HepG2 (cell line): ENCODE results near the gene IGFBP6. TPM values are rescaled to one million over a fixed set of nuclear protein-coding genes. Genes with fewer than 3 reads are reported as not detected.

Source experiments
- BCLAF1 ChIP-seq: fragments of 450-650 bp; IDR thresholded peaks from 2 replicates; pipeline ENCODE4 v1.6.1; 2017; ENCODE audit warnings: mild to moderate bottlenecking
- CAMTA2 ChIP-seq: sonication (generic); formaldehyde crosslinking; IDR thresholded peaks from 2 replicates; pipeline ENCODE4 v1.4.0; 2020; ENCODE audit warnings: mild to moderate bottlenecking, missing genetic modification reagents, borderline replicate concordance
- CBX2 ChIP-seq, 2 experiments: fragments of 200-600 bp in 1 of 2; sonication (generic); formaldehyde crosslinking in 1 of 2; IDR thresholded peaks; 2 replicates each; pipeline versions ENCODE4 v1.7.0 to v1.8.1; 2018 to 2022; ENCODE audit warnings: low read depth in 2 of 2, low read length in 1 of 2, mild to moderate bottlenecking in 1 of 2, missing genetic modification reagents in 1 of 2
- MBD4 ChIP-seq: IDR thresholded peaks from 2 replicates; pipeline ENCODE4 v1.6.1; 2012; ENCODE audit warnings: low read length, inconsistent platforms, borderline replicate concordance
- RBAK ChIP-seq: sonication (generic); formaldehyde crosslinking; IDR thresholded peaks from 2 replicates; pipeline ENCODE4 v1.5.1; 2020; ENCODE audit warnings: mild to moderate bottlenecking, missing genetic modification reagents
- RFX1 ChIP-seq: fragments of 450-650 bp; IDR thresholded peaks from 2 replicates; pipeline ENCODE4 v1.6.1; 2017
- SALL1 ChIP-seq: sonication (generic); formaldehyde crosslinking; IDR thresholded peaks from 2 replicates; pipeline ENCODE4 v1.8.0; 2022; ENCODE audit warnings: mild to moderate bottlenecking, missing genetic modification reagents
- TCF12 ChIP-seq, 2 experiments: fragments of 450-650 bp in 1 of 2; sonication (generic) in 1 of 2; formaldehyde crosslinking in 1 of 2; IDR thresholded peaks; 2 replicates each; pipeline versions ENCODE4 v1.6.1 to v1.8.0; 2017 to 2022; ENCODE audit warnings: antibody characterized with exemption in 1 of 2, mild to moderate bottlenecking in 1 of 2, missing genetic modification reagents in 1 of 2, moderate library complexity in 1 of 2
- TOE1 ChIP-seq: sonication (generic); formaldehyde crosslinking; IDR thresholded peaks from 2 replicates; pipeline ENCODE4 v1.4.0; 2020; ENCODE audit warnings: mild to moderate bottlenecking, missing genetic modification reagents
- ZBTB37 ChIP-seq: sonication (generic); formaldehyde crosslinking; IDR thresholded peaks from 2 replicates; pipeline ENCODE4 v1.4.0; 2020; ENCODE audit warnings: mild to moderate bottlenecking, missing genetic modification reagents
- ZC3H4 ChIP-seq: sonication (generic); formaldehyde crosslinking; IDR thresholded peaks from 2 replicates; pipeline ENCODE4 v1.4.0; 2020; ENCODE audit warnings: missing genetic modification reagents, borderline replicate concordance
- ZFP62 ChIP-seq: sonication (generic); formaldehyde crosslinking; IDR thresholded peaks from 2 replicates; pipeline ENCODE4 v1.4.0; 2020; ENCODE audit warnings: missing genetic modification reagents
- ZNF230 ChIP-seq: sonication (generic); formaldehyde crosslinking; IDR thresholded peaks from 2 replicates; pipeline ENCODE4 v1.4.0; 2020; ENCODE audit warnings: mild to moderate bottlenecking, missing genetic modification reagents
- ZNF407 ChIP-seq: sonication (generic); formaldehyde crosslinking; IDR thresholded peaks from one replicate; pipeline ENCODE4 v1.5.1; 2020; ENCODE audit warnings: mild to moderate bottlenecking, missing genetic modification reagents; ENCODE audit errors: not compliant biosample characterization
- ZNF598 ChIP-seq: sonication (generic); formaldehyde crosslinking; IDR thresholded peaks from 2 replicates; pipeline ENCODE4 v1.5.1; 2020; ENCODE audit warnings: mild to moderate bottlenecking, missing genetic modification reagents, borderline replicate concordance
- ZNF761 ChIP-seq: sonication (generic); formaldehyde crosslinking; conservative IDR thresholded peaks from 2 replicates; pipeline ENCODE4 v1.4.0; 2020; ENCODE audit warnings: mild to moderate bottlenecking, missing genetic modification reagents
- polyA plus RNA-seq, 8 experiments: library from polyadenylated mRNA; depleted of rRNA in 3 of 8; stranded (reverse) in 7 of 8; unstranded in 1 of 8; fragments of >200 nt; fragmentation: Illumina TruSeq in 4 of 8; extraction: Trizol in 4 of 8; gene quantifications; 2 replicates each; pipeline versions ENCODE4 v1.2.1 to v1.2.3, GENCODE V29; 2011 to 2016; ENCODE audit warnings: low read depth in 4 of 8, missing spikeins in 1 of 8, mixed read lengths in 1 of 8; ENCODE audit not compliant: insufficient read depth in 1 of 8
- total RNA-seq, 5 experiments: library from RNA; depleted of rRNA; stranded (reverse); fragments of >200 nt; fragmentation: Illumina TruSeq; extraction: Trizol; gene quantifications; 2 replicates each; pipeline ENCODE4 v1.2.3, GENCODE V29; 2016; ENCODE audit warnings: low read depth in 1 of 5

The IGFBP6 gene
- total and polyA plus RNA-seq, 2 of the 13 experiments (the other 11 are each of a cell fraction or from before 2014, with no cell fraction given), result 3.9 to 25.2 TPM

- no peak for TF ChIP-seq RBAK (CRISPR knock-in tag)
- TF ChIP-seq CBX2 (IDR thresholded peaks at IDR 0.05; ENCODE audit: low read depth, low read length), result no peak
- no peak for TF ChIP-seq CBX2 (CRISPR knock-in tag; IDR thresholded peaks at IDR 0.05; ENCODE audit: low read depth)
- no peak for TF ChIP-seq ZNF761 (CRISPR knock-in tag)
- peak; percentile 88 for TF ChIP-seq SALL1
- no peak for TF ChIP-seq ZNF598 (CRISPR knock-in tag)
- no peak for TF ChIP-seq ZC3H4 (CRISPR knock-in tag)
- no peak for TF ChIP-seq BCLAF1
- no peak for TF ChIP-seq ZBTB37 (CRISPR knock-in tag)
- no peak for TF ChIP-seq CAMTA2 (CRISPR knock-in tag)
- TF ChIP-seq TOE1, result no peak
- TF ChIP-seq RFX1, result no peak
- no peak for TF ChIP-seq ZNF230
- TF ChIP-seq ZFP62 (CRISPR knock-in tag), result no peak
- TF ChIP-seq ZNF407, result no peak
- TF ChIP-seq MBD4, result no peak
- TF ChIP-seq TCF12 (IDR thresholded peaks at IDR 0.05), result no peak
- TF ChIP-seq TCF12 (CRISPR knock-in tag; IDR thresholded peaks at IDR 0.05), result no peak
These were observed 48.2 kb downstream of the IGFBP6 start (continued) for GRCh38 chr12:53145383-53146260.
